Renal cortical epithelial cell (primary cell): ENCODE measurements around the gene HOXA3. TPM values are rescaled to one million over a fixed set of nuclear protein-coding genes. Genes with fewer than 3 reads are reported as not detected.
A peak's percentile ranks its signal among the peaks of the same experiment; 100 is the strongest.

Experiments used
- DNase-seq: peaks from one replicate; pipeline ENCODE4 v3.0.0-alpha.2; 2011; ENCODE audit warnings: low read depth
- total RNA-seq: library from RNA; depleted of rRNA; stranded (reverse); fragments of >200 nt; gene quantifications from 2 replicates; pipeline ENCODE4 v1.2.3, GENCODE V29; 2014

The HOXA3 gene
- total RNA-seq, 1 donor from 2014 or later: 7.2 TPM

GRCh38 chr7:27115221-27116026 lies 37.0 kb downstream of the HOXA3 start:
- peak; percentile 94 for DNase-seq

- DNase-seq: no peak
Observed at GRCh38 chr7:27114881-27115220, 37.5 kb downstream of the HOXA3 start.

DNA sequence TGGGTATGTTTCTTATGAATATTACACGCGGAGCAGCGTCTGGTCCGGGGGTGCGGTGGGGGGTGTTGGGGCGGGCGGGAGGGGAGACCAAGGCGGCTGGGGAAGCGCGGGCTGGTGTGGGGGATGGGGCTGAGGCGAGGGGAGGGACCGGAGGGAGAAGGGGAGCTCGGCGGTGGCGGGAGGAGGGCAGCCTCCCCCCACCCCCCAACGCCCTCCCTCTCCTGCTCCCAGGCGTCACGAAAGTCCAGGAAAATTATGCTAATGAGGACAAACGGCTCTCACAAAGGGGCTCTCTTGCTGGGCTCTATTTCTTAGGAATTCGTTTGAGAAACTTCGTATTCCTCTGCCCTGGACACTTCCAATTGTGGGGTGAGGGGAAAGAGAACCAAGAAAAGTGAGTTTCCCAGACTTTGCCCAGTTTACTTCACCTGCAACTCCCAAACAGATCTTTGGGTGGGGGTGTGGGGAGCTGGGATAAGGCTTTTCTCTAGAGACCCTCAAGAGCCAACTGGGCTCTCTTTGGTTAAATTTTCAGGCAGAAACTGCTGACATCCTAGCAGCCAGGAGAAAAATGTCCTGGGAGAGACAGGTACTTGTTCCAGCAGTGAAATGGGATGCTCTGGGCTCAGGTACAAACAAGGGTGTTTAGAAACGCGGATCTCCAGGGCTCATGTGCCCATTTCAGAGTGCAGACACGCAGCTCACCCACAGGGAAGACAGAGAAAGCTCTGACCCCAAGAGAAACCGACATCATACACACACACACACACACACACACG lies 38.2 kb downstream of the HOXA3 start:
- peak; percentile 68 for DNase-seq

- peak; percentile 88 for DNase-seq
Observed at GRCh38 chr7:27112955-27113949, 39.1 kb downstream of the HOXA3 start.

DNA sequence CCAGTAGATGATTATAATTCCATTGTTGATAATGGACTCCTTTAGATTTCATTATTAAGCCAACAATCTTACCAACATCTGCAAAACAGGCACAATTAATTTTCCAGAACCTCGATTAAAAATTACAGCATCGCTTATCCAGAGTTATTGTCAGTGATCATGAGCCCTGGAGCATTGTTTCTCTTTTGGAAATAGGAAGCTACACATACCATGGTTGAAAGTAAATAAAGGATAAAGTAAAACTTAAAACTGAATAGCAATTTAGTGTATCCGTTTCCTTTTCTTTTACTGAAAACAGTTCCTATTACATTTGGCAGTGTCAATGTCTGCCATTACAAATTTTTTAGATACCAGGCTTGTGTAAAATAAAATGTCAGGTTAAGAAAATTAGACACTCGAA lies 40.0 kb downstream of the HOXA3 start:
- no peak for DNase-seq

- no peak for DNase-seq
Observed at GRCh38 chr7:27111751-27112277, 40.6 kb downstream of the HOXA3 start.

DNA sequence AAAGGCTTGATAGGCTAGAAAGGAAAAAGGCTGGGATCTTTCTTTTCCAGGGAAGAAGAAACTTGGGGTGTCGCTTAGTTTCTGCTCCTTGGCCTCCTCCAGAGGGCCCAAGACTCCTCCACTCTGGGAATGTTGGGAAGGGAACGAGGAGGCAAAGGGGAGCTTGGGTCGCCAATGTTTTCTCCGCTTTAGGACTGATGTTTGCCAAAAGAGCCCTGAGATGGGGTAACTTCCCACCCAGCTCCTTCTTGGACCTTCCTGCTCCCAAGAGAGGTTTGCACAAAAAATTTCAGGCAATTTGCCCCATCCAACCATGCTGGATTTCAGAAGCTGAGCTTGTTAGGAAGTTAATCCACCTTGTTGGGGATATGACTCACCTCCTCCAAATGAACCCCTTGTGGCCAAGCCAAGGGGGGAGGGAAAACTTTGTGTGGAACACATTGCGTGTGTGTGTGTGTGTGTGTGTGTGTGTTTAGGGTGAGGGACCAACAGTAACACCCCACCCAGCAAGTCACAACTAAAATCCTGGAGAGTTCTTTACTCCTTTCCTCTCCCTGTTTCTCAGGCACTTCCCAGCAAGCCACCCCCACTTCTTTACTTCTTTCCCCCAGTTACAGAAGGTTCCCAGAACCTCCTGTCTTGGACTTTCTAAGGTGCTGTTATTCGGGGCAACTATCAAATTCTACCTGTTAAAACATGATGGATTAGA lies 41.2 kb downstream of the HOXA3 start:
- DNase-seq: peak; percentile 92

DNA sequence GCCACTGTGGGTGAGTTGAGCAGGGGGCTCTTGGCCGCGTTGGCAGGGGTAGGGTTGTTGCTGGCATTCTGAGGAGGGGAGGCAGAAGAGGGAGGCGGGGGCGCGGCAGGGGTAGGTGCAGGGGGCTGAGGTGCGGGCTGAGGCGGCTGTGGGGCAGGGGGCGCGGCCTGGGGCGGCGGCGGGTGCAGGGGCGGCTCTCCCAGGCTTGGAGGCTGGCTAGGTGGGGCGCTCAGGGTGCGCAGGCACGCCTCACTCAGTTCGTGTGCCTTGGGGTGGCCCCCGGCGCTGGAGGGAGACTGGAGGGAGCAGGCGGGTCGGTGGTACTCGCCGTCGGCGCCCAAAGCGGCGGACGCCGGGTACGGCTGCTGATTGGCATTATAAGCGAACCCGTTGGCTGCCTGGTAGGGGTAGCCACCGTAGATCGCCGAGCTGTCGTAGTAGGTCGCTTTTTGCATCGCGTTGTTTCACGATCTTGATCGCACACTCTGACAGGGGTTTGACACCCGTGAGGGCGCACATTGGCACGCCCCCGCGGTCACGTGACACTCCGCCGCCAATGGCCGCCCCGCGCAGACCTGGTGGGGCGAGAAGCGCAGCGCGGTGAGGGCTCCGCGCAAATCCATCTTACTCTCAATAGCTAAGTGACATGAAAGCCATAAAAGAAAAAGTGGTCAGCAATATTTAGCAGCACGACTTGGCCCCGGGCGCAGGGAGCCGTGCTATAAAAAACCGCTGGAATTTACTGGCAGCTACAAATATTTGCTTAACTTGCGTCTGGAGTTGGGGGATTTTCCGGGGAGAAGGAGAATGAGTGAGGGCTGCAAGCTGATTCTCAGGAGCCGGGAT lies 42.0 kb downstream of the HOXA3 start:
- peak; percentile 91 for DNase-seq

DNA sequence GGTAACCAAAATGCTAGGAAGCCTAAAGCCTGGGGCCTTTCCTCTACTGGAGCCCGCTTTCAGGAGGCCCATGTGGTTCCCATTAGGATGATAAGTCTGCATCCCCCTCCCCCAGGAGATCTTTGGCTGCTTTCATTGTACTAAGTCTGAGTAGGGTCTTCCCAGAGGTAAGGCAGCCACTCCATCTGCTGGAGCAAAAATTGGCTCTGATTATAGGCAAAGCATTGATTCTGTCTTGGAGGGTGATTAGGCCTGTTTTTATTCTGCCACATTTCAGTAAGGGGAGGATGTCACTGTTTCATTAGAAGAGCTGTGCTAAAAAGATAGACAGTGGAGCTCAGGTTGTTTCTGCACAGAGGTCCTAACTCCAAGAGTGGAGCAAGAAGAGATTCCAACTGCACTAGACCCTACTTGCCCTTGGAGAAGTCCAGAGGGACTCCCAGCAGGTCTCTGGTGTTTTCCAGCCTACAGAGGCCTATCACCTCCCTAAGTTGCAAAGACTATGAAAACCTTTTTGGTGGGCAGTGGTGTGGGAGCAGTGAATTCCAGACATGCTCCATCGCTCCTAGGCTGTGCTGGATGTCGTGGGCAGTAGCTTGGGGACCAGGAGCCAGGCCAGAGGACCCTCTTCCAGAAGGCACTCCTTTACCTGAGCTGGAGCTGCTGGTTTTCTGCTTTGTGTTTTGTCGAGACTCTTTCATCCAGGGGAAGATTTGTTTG lies 42.8 kb downstream of the HOXA3 start:
- DNase-seq: no peak

DNA sequence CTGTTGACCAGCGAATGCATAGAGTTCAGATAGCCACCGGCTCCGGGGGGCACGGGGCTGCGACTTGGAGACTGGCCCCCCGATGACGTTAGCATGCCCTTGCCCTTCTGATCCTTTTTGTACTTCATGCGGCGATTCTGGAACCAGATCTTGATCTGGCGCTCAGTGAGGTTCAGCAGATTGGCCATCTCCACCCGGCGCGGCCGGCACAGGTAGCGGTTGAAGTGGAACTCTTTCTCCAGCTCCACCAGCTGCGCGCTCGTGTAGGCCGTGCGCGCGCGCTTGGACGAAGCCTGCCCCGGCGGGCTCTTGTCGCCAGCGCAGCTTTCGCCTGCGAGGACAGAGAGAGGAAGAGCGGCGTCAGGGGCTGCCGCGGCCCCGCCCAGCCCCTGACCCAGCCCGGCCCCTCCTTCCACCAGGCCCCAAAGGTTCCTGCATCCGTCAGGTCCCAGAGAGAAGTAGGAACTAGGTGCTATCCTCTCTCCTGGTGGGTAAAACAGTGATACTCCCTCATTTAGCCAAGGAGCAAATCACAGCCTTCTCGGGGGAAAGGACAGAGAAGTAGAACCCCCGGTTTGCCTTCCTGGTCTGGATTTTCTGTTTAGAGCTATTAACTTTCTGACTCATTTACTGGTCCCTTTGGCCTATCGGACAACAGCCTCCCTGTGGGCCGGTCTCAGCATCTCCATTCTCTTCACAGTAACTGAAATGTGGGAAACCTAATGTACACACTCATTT lies 43.8 kb downstream of the HOXA3 start:
- peak; percentile 73 for DNase-seq

- DNase-seq: no peak
Observed at GRCh38 chr7:27107391-27108381, 44.7 kb downstream of the HOXA3 start.

GRCh38 chr7:27106901-27107240 lies 45.5 kb downstream of the HOXA3 start:
- DNase-seq: no peak

- DNase-seq: no peak
Observed at GRCh38 chr7:27106181-27106900, 46.0 kb downstream of the HOXA3 start.

DNA sequence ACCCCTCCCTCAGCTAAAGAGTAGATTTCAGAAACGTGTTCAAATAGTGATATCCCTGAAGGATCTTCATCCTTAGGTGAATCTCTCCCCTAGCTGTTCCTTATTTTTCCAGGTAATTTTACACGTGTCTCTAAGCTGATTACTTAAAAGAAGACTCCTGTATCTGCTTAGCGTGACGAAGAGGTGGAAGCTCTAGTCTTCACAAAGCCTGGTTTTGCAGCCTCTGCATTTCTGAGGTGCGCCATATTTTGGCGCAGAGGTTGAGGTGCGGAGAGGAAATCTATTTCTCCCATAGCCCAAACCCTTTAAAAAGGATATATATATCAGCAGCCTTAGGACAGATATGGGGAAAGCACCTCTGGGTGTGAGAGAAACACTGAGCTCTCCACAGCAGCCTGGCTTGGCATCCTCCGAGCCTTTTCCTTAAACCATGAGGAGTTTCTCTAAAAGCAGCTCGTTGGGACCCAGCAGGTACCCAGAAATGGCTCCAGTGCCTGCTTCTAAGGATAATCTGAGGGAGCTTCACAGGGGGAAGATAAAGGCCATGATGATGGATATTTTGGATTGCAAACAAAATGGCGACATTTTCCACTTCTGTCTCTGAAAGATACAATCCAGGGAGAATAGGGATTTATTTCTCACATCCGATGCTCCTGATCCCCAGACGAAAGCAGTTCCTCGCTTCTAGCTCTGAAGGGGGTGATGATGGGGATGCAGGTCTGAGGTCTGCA lies 46.9 kb downstream of the HOXA3 start:
- no peak for DNase-seq

DNA sequence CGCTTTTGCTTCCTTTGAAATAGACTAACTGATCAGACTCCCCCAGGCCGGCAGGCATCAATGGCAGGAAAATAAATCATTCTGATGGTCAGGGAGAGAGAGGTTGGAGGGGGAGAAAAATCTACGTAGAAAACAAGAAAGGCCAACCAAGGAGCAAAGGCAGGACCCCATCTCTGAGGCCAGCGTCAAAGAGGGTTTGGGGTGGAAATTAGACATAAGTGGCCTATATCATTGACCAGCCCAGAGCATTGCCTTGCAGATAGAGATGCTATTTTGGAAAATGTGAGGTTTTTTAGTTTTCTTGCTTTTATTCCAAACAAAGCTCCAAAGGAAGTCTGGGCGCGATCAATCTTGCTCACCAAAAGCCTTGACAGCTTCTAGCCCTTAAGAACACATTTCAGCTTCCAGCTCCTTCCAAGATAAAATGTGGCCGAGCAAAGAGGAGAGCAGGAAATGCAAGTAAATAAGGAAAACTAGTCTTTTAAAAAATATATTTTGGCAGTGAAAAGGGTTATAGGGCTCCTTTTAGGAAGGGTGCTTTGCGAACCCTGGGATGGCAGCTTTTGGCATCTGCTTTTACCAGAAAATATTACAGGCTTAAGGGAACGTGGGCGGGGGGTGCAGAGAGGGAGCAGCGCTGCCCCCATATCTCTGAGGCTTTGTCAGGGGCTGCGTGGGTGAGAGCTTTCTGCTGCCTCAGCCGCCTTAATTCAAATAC lies 47.9 kb downstream of the HOXA3 start:
- no peak for DNase-seq
